H9 (cell line): ENCODE measurements around the gene NSF. TPM values are rescaled to one million over a fixed set of nuclear protein-coding genes. Genes with fewer than 3 reads are reported as not detected.

Experiments
- DNase-seq: peaks from one replicate; pipeline ENCODE4 v3.0.0-alpha.2; 2017
- H2AFZ ChIP-seq: one replicate; pipeline ENCODE4 v1.6.1; 2013; ENCODE audit warnings: mild to moderate bottlenecking, low read length, control low read depth, moderate library complexity
- H2AK5ac ChIP-seq: 2 replicates; pipeline ENCODE4 v1.6.1; 2013; ENCODE audit warnings: low read length, control low read depth, mixed read lengths; ENCODE audit not compliant: insufficient read length
- H2BK120ac ChIP-seq: one replicate; pipeline ENCODE4 v1.6.1; 2013; ENCODE audit warnings: low read depth, mild to moderate bottlenecking, low read length, control low read depth, inconsistent platforms; ENCODE audit not compliant: poor library complexity, severe bottlenecking
- H2BK12ac ChIP-seq: 2 replicates; pipeline ENCODE4 v1.6.1; 2013; ENCODE audit warnings: low read length, control low read depth, mixed read lengths, low read depth; ENCODE audit not compliant: insufficient read length
- H2BK15ac ChIP-seq: 2 replicates; pipeline ENCODE4 v1.6.1; 2013; ENCODE audit warnings: low read depth, low read length, control low read depth
- H2BK20ac ChIP-seq: one replicate; pipeline ENCODE4 v1.6.1; 2013; ENCODE audit warnings: low read depth, mild to moderate bottlenecking, low read length, control low read depth, inconsistent platforms; ENCODE audit not compliant: poor library complexity, severe bottlenecking
- H2BK5ac ChIP-seq: 2 replicates; pipeline ENCODE4 v1.6.1; 2013; ENCODE audit warnings: low read length, control low read depth, mixed read lengths; ENCODE audit not compliant: insufficient read length
- H3K14ac ChIP-seq: 2 replicates; pipeline ENCODE4 v1.6.1; 2013; ENCODE audit warnings: low read length, control low read depth; ENCODE audit not compliant: insufficient read depth
- H3K18ac ChIP-seq: 2 replicates; pipeline ENCODE4 v1.6.1; 2013; ENCODE audit warnings: low read depth, mild to moderate bottlenecking, mixed read lengths, low read length, control low read depth; ENCODE audit not compliant: insufficient read length
- H3K23ac ChIP-seq: 2 replicates; pipeline ENCODE4 v1.6.1; 2013; ENCODE audit warnings: low read length, control low read depth, mixed read lengths, low read depth; ENCODE audit not compliant: insufficient read length
- H3K23me2 ChIP-seq: 2 replicates; pipeline ENCODE4 v1.6.1; 2013; ENCODE audit warnings: low read depth, mild to moderate bottlenecking, mixed read lengths, low read length, control low read depth; ENCODE audit not compliant: insufficient read length, poor library complexity, severe bottlenecking
- H3K27ac ChIP-seq: 2 replicates; pipeline ENCODE4 v1.5.1; 2013; ENCODE audit warnings: low read length, control low read depth, mixed read lengths, low read depth; ENCODE audit not compliant: insufficient read length
- H3K27me3 ChIP-seq: 2 replicates; pipeline ENCODE4 v1.6.1; 2013; ENCODE audit warnings: low read length, control low read depth, inconsistent platforms; ENCODE audit not compliant: insufficient read depth
- H3K4ac ChIP-seq: 2 replicates; pipeline ENCODE4 v1.6.1; 2013; ENCODE audit warnings: low read depth, mild to moderate bottlenecking, control low read depth, inconsistent platforms, low read length, moderate library complexity
- H3K4me1 ChIP-seq: 2 replicates; pipeline ENCODE4 v1.6.1; 2013; ENCODE audit warnings: low read length, control low read depth, inconsistent platforms; ENCODE audit not compliant: insufficient read depth
- H3K4me2 ChIP-seq: 2 replicates; pipeline ENCODE4 v1.6.1; 2013; ENCODE audit warnings: low read length, control low read depth, mixed read lengths; ENCODE audit not compliant: insufficient read length, insufficient read depth
- H3K56ac ChIP-seq: 2 replicates; pipeline ENCODE4 v1.6.1; 2013; ENCODE audit warnings: low read depth, mild to moderate bottlenecking, mixed read lengths, low read length, control low read depth; ENCODE audit not compliant: insufficient read length
- H3K79me1 ChIP-seq: 2 replicates; pipeline ENCODE4 v1.6.1; 2013; ENCODE audit warnings: low read depth, mild to moderate bottlenecking, moderate library complexity, low read length, control low read depth, inconsistent platforms; ENCODE audit not compliant: insufficient read depth, poor library complexity, severe bottlenecking
- H3K79me2 ChIP-seq: 2 replicates; pipeline ENCODE4 v1.6.1; 2013; ENCODE audit warnings: low read length, control low read depth, inconsistent platforms; ENCODE audit not compliant: insufficient read depth
- H3K9ac ChIP-seq: 2 replicates; pipeline ENCODE4 v1.6.1; 2013; ENCODE audit warnings: low read length, control low read depth, mixed read lengths; ENCODE audit not compliant: insufficient read length; ENCODE audit errors: extremely low read depth
- H3K9me3 ChIP-seq: one replicate; pipeline ENCODE4 v1.6.1; 2013; ENCODE audit warnings: low read depth, low read length, inconsistent platforms; ENCODE audit not compliant: control insufficient read depth
- H3T11ph ChIP-seq: one replicate; pipeline ENCODE4 v1.6.1; 2013; ENCODE audit warnings: mild to moderate bottlenecking, low read length, control low read depth, inconsistent platforms
- H4K20me1 ChIP-seq: one replicate; pipeline ENCODE4 v1.6.1; 2013; ENCODE audit not compliant: control insufficient read depth, insufficient read length, insufficient read depth
- H4K5ac ChIP-seq: 2 replicates; pipeline ENCODE4 v1.6.1; 2013; ENCODE audit warnings: low read depth, mild to moderate bottlenecking, mixed read lengths, low read length, control low read depth; ENCODE audit not compliant: insufficient read length
- H4K8ac ChIP-seq: replicated peaks from 2 replicates; pipeline ENCODE4 v1.6.1; 2013; ENCODE audit warnings: low read length, control low read depth, mixed read lengths, low read depth; ENCODE audit not compliant: insufficient read length
- H4K91ac ChIP-seq: 2 replicates; pipeline ENCODE4 v1.6.1; 2013; ENCODE audit warnings: low read depth, mild to moderate bottlenecking, moderate library complexity, mixed read lengths, low read length, control low read depth; ENCODE audit not compliant: insufficient read length
- H3K27ac Mint-ChIP-seq, 3 experiments: 2 replicates in 2 of 3; 3 replicates in 1 of 3; pipeline ENCODE4 v1.8.0; 2020 to 2021; ENCODE audit warnings: mixed read lengths in 3 of 3, mild to moderate bottlenecking in 1 of 3, moderate library complexity in 1 of 3
- H3K27me3 Mint-ChIP-seq: 2 replicates; pipeline ENCODE4 v1.8.0; 2021; ENCODE audit warnings: low read depth, mild to moderate bottlenecking, moderate library complexity, mixed read lengths
- H3K36me3 Mint-ChIP-seq, 3 experiments: 2 replicates in 2 of 3; 3 replicates in 1 of 3; pipeline ENCODE4 v1.8.0; 2020 to 2021; ENCODE audit warnings: low read depth in 3 of 3, mixed read lengths in 3 of 3; ENCODE audit not compliant: insufficient read depth in 1 of 3
- H3K4me1 Mint-ChIP-seq, 2 experiments: 2 replicates each; pipeline ENCODE4 v1.8.0; 2020; ENCODE audit warnings: mixed read lengths in 2 of 2
- H3K4me3 Mint-ChIP-seq, 2 experiments: 2 replicates in 1 of 2; 3 replicates in 1 of 2; pipeline ENCODE4 v1.8.0; 2020 to 2021; ENCODE audit warnings: mild to moderate bottlenecking in 2 of 2, mixed read lengths in 2 of 2, moderate library complexity in 1 of 2
- H3K9me3 Mint-ChIP-seq, 2 experiments: 2 replicates in 1 of 2; 3 replicates in 1 of 2; pipeline ENCODE4 v1.8.0; 2020; ENCODE audit warnings: mild to moderate bottlenecking in 2 of 2, mixed read lengths in 2 of 2, moderate library complexity in 1 of 2
- WGBS: extraction: QIAGEN DNeasy Blood & Tissue Kit; methylation state at CpG from one replicate; pipeline ENCODE4 v1.1.7; 2013; ENCODE audit warnings: missing lambda C conversion rate, low lambda C conversion rate, mixed read lengths; ENCODE audit not compliant: insufficient read length; ENCODE audit errors: extremely low coverage; 5-methylcytosine and 5-hydroxymethylcytosine counted together
- total RNA-seq: library from RNA; stranded (reverse); gene quantifications from 2 replicates; pipeline ENCODE4 v1.2.1, GENCODE V29; 2021
- TF ChIP-seq, protein P1 (sequence below): fragments of 200-600 bp; sonication (generic); conservative IDR thresholded peaks from 3 replicates; pipeline ENCODE4 v1.8.0; 2021; ENCODE audit warnings: antibody characterized with exemption, mild to moderate bottlenecking

The NSF gene
- total RNA-seq, 1 experiment from 2014 or later, result 36.4 TPM

DNA sequence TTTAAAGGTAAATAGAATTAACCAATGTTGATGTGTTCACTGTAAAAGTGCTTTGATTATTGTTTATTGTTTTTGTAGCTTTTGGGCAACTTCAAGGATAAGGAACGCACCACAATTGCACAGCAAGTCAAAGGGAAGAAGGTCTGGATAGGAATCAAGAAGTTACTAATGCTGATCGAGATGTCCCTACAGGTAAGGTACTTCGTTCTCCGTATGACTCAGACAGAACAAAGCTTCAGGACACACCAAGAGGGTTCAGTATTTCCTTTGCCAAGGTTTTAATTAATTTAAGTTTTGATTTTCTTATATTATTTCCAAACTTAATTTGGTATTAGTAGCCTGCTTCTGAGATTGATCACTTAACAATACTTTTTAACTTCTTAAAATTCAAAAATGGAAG lies 161.0 kb downstream of the NSF start:
- Histone ChIP-seq H3K9ac (no peak overlapping the region), H3K27ac (no peak overlapping the region), H4K91ac (no peak overlapping the region), H3K23me2 (no peaks in the 10 kb centered on the region), H3K79me1 (no peaks in the 10 kb centered on the region), H3K4me1 (no peaks in the 10 kb centered on the region), H3K14ac (no peak overlapping the region), H3K79me2 (no peaks in the 10 kb centered on the region), H3K27me3 (no peaks in the 10 kb centered on the region), H3K23ac (no peak overlapping the region), H3K4ac (no peak overlapping the region), H4K5ac (no peak overlapping the region), H3T11ph (no peak overlapping the region), H3K56ac (no peak overlapping the region), H2AFZ (no peak overlapping the region), H2BK5ac (no peak overlapping the region), H2BK12ac (no peak overlapping the region), H2AK5ac (no peak overlapping the region), H3K4me2 (no peak overlapping the region), H3K18ac (no peak overlapping the region), H2BK20ac (no peak overlapping the region), H3K9me3 (no peaks in the 10 kb centered on the region), H2BK120ac (no peak overlapping the region), H2BK15ac (no peak overlapping the region), H4K8ac (no peak overlapping the region), H4K20me1 (no peaks in the 10 kb centered on the region)
- H3K4me3 Mint-ChIP-seq, result no peak overlapping the region
- H3K27ac Mint-ChIP-seq, result no peak overlapping the region
- no peaks in the 10 kb centered on the region for H3K27me3 Mint-ChIP-seq
- H3K36me3 Mint-ChIP-seq, result peaks cover 0 to 22% (median 12%) of the 10 kb centered on the region in 3 experiments; a peak in 5 of 7 replicates
- DNase-seq, result no peak
- H3K9me3 Mint-ChIP-seq, result no peaks in the 10 kb centered on the region
- peaks cover 5 to 6% of the 10 kb centered on the region in 2 experiments for H3K4me1 Mint-ChIP-seq
- TF ChIP-seq, protein P1, sequence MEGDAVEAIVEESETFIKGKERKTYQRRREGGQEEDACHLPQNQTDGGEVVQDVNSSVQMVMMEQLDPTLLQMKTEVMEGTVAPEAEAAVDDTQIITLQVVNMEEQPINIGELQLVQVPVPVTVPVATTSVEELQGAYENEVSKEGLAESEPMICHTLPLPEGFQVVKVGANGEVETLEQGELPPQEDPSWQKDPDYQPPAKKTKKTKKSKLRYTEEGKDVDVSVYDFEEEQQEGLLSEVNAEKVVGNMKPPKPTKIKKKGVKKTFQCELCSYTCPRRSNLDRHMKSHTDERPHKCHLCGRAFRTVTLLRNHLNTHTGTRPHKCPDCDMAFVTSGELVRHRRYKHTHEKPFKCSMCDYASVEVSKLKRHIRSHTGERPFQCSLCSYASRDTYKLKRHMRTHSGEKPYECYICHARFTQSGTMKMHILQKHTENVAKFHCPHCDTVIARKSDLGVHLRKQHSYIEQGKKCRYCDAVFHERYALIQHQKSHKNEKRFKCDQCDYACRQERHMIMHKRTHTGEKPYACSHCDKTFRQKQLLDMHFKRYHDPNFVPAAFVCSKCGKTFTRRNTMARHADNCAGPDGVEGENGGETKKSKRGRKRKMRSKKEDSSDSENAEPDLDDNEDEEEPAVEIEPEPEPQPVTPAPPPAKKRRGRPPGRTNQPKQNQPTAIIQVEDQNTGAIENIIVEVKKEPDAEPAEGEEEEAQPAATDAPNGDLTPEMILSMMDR, result no peak
- no CpG with 5 or more reads among the region's 4 CpGs for WGBS
